Calu3 (cell line): ENCODE measurements around the gene ABHD18. TPM values are rescaled to one million over a fixed set of nuclear protein-coding genes. Genes with fewer than 3 reads are reported as not detected.
"Not testable (repeated sequence)": the region's sequence is repeated elsewhere in the genome, so short reads cannot be mapped to it uniquely, and the experiment has no call there.

Experiments
- BruUV-seq: library from RNA; stranded (reverse); fragments of 400-500 nt; replicated peaks from 2 replicates; lab custom pipeline; 2021; lab: Mats Ljungman, UMichigan
- CTCF ChIA-PET: fragments of 300-600 bp; sonication (Branson Sonifier 250); formaldehyde crosslinking; loops from one replicate; lab custom pipeline; 2022; ENCODE audit warnings: antibody characterized with exemption; lab: Charles Lee
- DNase-seq: peaks from one replicate; pipeline ENCODE4 v3.0.0; 2022
- H3K27ac Mint-ChIP-seq: one replicate; pipeline ENCODE4 v1.8.0; 2022; ENCODE audit warnings: mixed read lengths; ENCODE audit not compliant: unreplicated experiment
- H3K27me3 Mint-ChIP-seq: one replicate; pipeline ENCODE4 v1.8.0; 2022; ENCODE audit warnings: mixed read lengths; ENCODE audit not compliant: unreplicated experiment
- H3K36me3 Mint-ChIP-seq: one replicate; pipeline ENCODE4 v1.8.0; 2022; ENCODE audit warnings: mild to moderate bottlenecking, moderate library complexity, mixed read lengths; ENCODE audit not compliant: insufficient read depth, unreplicated experiment
- H3K4me1 Mint-ChIP-seq: one replicate; pipeline ENCODE4 v1.8.0; 2022; ENCODE audit warnings: mild to moderate bottlenecking, low read depth, mixed read lengths; ENCODE audit not compliant: unreplicated experiment
- H3K4me3 Mint-ChIP-seq: one replicate; pipeline ENCODE4 v1.8.0; 2022; ENCODE audit warnings: mild to moderate bottlenecking, low read depth, moderate library complexity, mixed read lengths; ENCODE audit not compliant: unreplicated experiment
- H3K9me3 Mint-ChIP-seq: one replicate; pipeline ENCODE4 v1.8.0; 2022; ENCODE audit warnings: low read depth, mixed read lengths; ENCODE audit not compliant: unreplicated experiment
- intact Hi-C: fragments of 100-400 bp; cut with micrococcal nuclease; formaldehyde crosslinking; loops from one replicate; pipeline ENCODE4 v1.10.0; 2022; ENCODE audit not compliant: unreplicated experiment
- total RNA-seq: library from RNA; stranded (reverse); gene quantifications from 2 replicates; pipeline ENCODE4 v1.2.3, GENCODE V29; 2022
- TF ChIP-seq, protein P1 (sequence below): fragments of 200-600 bp; IDR thresholded peaks from one replicate; pipeline ENCODE4 v1.8.0; 2022; ENCODE audit warnings: antibody characterized with exemption; ENCODE audit not compliant: unreplicated experiment

Gene ABHD18
- total RNA-seq, 1 experiment from 2014 or later = 7.3 TPM

DNA sequence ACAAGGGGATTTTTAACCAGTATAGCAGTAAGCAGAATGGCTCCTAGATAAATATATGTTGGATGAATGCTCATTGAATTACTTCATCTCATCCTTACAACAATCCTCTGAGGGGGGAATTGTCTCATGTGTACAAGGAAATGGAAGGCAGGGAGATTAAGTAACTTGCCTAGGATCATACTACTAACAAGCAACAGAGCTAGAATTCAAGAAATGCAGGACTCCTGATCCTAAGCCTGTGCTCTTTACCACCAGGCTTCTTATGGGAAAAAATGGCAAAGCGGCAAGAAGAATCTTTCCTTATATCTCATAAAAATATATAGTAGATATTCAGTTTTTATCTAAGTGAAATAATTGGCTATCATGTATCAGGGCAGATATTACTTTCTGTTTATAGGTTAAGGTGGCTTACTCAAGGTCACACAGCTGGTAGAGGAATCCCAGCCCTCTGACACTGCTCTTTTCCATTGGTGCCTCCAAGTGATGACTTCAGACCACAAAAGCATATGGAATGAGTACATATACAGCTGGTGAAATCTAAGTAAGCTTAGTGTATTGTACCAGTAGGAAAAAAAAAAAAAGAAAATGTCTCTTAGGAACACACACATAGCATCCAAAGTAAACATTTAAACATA, 2.1 kb downstream of the ABHD18 start:
- intact Hi-C loops = loop anchor here (10.0 kb wide), 1 partner anchor 98 kb away; the partner anchor contains the start of gene LARP1B
- Mint-ChIP-seq H3K27ac (no peak overlapping the region), H3K4me1 (no peaks in the 10 kb centered on the region), H3K4me3 (no peak overlapping the region), H3K9me3 (no peaks in the 10 kb centered on the region), H3K36me3 (peaks cover 31% of the 10 kb centered on the region), H3K27me3 (no peaks in the 10 kb centered on the region)
- CTCF ChIA-PET = no interaction called here
- TF ChIP-seq, protein P1, sequence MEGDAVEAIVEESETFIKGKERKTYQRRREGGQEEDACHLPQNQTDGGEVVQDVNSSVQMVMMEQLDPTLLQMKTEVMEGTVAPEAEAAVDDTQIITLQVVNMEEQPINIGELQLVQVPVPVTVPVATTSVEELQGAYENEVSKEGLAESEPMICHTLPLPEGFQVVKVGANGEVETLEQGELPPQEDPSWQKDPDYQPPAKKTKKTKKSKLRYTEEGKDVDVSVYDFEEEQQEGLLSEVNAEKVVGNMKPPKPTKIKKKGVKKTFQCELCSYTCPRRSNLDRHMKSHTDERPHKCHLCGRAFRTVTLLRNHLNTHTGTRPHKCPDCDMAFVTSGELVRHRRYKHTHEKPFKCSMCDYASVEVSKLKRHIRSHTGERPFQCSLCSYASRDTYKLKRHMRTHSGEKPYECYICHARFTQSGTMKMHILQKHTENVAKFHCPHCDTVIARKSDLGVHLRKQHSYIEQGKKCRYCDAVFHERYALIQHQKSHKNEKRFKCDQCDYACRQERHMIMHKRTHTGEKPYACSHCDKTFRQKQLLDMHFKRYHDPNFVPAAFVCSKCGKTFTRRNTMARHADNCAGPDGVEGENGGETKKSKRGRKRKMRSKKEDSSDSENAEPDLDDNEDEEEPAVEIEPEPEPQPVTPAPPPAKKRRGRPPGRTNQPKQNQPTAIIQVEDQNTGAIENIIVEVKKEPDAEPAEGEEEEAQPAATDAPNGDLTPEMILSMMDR = no peak
- DNase-seq = no peak
- BruUV-seq = no TSS peak

DNA sequence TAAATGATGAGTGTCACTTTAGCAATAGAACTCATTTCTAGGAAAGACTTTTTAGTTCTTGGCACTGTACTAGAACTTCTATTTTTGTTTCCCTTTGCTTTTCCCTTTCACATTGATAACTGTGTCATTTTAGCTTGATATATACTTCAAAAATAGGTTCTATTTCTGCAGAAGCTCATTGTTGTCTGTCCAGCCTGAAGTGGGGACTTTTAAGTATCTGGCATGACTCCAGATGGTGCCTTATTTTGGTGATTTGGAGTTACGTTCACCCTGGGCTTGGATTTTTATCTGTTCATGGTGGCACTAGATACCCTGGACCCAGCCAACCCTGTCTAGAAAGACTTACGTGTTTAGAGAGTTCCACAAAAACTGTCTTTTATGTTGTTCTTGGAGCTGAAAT, 3.4 kb downstream of the ABHD18 start:
- CTCF ChIA-PET = no interaction called here
- Mint-ChIP-seq H3K36me3 (peaks cover 23% of the 10 kb centered on the region), H3K27ac (no peak overlapping the region), H3K9me3 (no peaks in the 10 kb centered on the region), H3K27me3 (no peaks in the 10 kb centered on the region), H3K4me1 (no peaks in the 10 kb centered on the region), H3K4me3 (no peak overlapping the region)
- intact Hi-C loops = loop anchor here (10.0 kb wide), 1 partner anchor 96 kb away; the partner anchor contains the start of gene LARP1B
- DNase-seq = no peak
- BruUV-seq = no TSS peak
- TF ChIP-seq, protein P1 = no peak

DNA sequence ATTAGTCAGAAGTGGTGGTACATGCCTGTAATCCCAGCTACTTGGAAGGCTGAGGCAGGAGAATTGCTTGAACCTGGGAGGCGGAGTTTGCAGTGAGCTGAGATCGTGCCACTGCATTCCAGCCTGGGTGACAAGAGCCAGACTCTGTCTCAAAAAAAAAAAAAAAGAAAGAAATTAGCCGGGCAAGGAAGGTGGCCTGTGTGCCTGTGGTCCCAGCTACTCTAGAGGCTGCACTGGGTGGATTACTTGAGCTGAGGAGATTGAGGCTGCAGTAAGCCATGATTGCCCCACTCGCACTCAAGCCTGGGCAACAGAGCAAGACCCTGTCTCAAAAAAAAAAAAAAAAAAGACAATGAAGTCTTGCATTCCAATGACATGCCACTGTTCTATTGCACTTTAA, 5.7 kb downstream of the ABHD18 start:
- H3K27ac Mint-ChIP-seq, BruUV-seq, H3K27me3 Mint-ChIP-seq, H3K9me3 Mint-ChIP-seq, H3K4me1 Mint-ChIP-seq, intact Hi-C loops, H3K4me3 Mint-ChIP-seq, DNase-seq, H3K36me3 Mint-ChIP-seq: not testable (repeated sequence)
- CTCF ChIA-PET = interaction anchor here (0.7 kb wide), 1 partner anchor 59 kb away, joined by 4 read pairs; no protein-coding TSS in a partner anchor

DNA sequence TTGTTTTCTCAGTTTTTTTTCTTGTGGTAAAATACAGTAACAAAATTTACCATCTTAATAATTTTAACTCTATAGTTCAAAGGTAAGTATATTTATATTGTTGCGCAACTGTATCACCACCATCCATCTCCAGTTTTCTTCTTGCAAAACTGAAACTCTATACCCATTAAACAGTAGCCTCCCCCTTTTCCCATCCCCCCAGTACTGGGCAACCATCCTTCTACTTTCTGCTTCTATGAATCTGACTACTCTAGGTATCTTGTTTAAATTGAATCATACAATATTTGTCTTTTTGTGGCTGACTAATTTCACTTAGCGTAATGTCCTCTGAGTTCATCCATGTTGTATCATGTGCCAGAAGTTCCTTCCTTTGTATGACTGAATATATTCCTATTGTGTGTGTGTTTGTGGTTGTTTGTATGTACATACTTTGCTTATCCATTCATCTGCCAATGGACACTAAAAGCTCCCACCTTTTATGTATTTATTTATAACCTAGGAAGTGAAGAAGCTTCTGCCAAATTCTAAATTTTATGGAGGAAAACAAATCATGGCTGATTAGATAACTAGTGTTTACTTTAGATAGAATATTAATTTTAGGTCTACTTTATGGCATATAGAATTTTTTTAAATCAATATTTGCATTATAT, 10.0 kb downstream of the ABHD18 start:
- no TSS peak for BruUV-seq

More for the DNA sequence above, 10.0 kb downstream of the ABHD18 start:
- no peak overlapping the region for H3K27ac Mint-ChIP-seq
- intact Hi-C loops = no loop called here
- H3K36me3 Mint-ChIP-seq = no peaks in the 10 kb centered on the region
- CTCF ChIA-PET = no interaction called here
- no peak overlapping the region for H3K4me3 Mint-ChIP-seq
- no peak for DNase-seq
- TF ChIP-seq, protein P1 = no peak
- H3K4me1 Mint-ChIP-seq = no peaks in the 10 kb centered on the region
- no peaks in the 10 kb centered on the region for H3K27me3 Mint-ChIP-seq
- H3K9me3 Mint-ChIP-seq = no peaks in the 10 kb centered on the region
